ENCODE results near the gene EIF2B2. TPM values are rescaled to one million over a fixed set of nuclear protein-coding genes. Genes with fewer than 3 reads are reported as not detected.
A peak's percentile ranks its signal among the peaks of the same experiment; 100 is the strongest.

The EIF2B2 gene
- total RNA-seq, 2 donors from 2014 or later: 35.0 to 41.6 TPM

GRCh38 chr14:75011356-75011994 lies 8.8 kb downstream of the EIF2B2 start:
- Histone ChIP-seq H3K27ac (ENCODE audit: low read depth, low read length) (no peak overlapping the region), H3K4me1 (ENCODE audit: control insufficient read depth, insufficient read depth, low read length) (peaks cover 2% of the 10 kb centered on the region), H3K9me3 (ENCODE audit: control insufficient read depth, low read length) (no peaks in the 10 kb centered on the region), H3K9ac (ENCODE audit: extremely low read depth, low read length, poor library complexity, severe bottlenecking) (no peak overlapping the region), H3K4me3 (ENCODE audit: low read length) (no peak overlapping the region), H3K27me3 (ENCODE audit: control insufficient read depth, insufficient read depth, low read length, poor library complexity, severe bottlenecking) (no peaks in the 10 kb centered on the region), H3K36me3 (ENCODE audit: control insufficient read depth, insufficient read depth, low read length) (peaks cover 85% of the 10 kb centered on the region)
- no peak for TF ChIP-seq CTCF (conservative IDR thresholded peaks at IDR 0.05)
- H3K4me1 Mint-ChIP-seq: no peaks in the 10 kb centered on the region
- no peak for DNase-seq
- peak overlapping the region; percentile 13 for H3K27ac Mint-ChIP-seq
- H3K36me3 Mint-ChIP-seq (ENCODE audit: low read depth): peaks cover 36% of the 10 kb centered on the region
- H3K9me3 Mint-ChIP-seq: no peaks in the 10 kb centered on the region
- WGBS, 2 experiments (ENCODE audit: insufficient coverage in 1 of 2, insufficient read length in 1 of 2): 92% methylated on average over 4 of the region's 4 CpGs
- no peak overlapping the region for H3K4me3 Mint-ChIP-seq
- no peaks in the 10 kb centered on the region for H3K27me3 Mint-ChIP-seq (ENCODE audit: insufficient read depth)

GRCh38 chr14:75013290-75013689 lies 10.6 kb downstream of the EIF2B2 start:
- 93 to 98% methylated on average over 5 to 6 of the region's 6 CpGs for WGBS, 2 experiments (ENCODE audit: insufficient coverage in 1 of 2, insufficient read length in 1 of 2)
- H3K4me3 ChIP-seq (ENCODE audit: low read length): no peak overlapping the region
- no peak overlapping the region for H3K9ac ChIP-seq (ENCODE audit: extremely low read depth, low read length, poor library complexity, severe bottlenecking)

GRCh38 chr14:75015496-75015895 lies 12.8 kb downstream of the EIF2B2 start:
- H3K36me3 ChIP-seq (ENCODE audit: control insufficient read depth, insufficient read depth, low read length): peaks cover 73% of the 10 kb centered on the region
- no peak for TF ChIP-seq CTCF (conservative IDR thresholded peaks at IDR 0.05)
- no peak overlapping the region for H3K27ac ChIP-seq (ENCODE audit: low read depth, low read length)
- Mint-ChIP-seq H3K27me3 (ENCODE audit: insufficient read depth) (no peaks in the 10 kb centered on the region), H3K4me3 (no peak overlapping the region), H3K27ac (no peak overlapping the region), H3K36me3 (ENCODE audit: low read depth) (peaks cover 22% of the 10 kb centered on the region), H3K9me3 (no peaks in the 10 kb centered on the region), H3K4me1 (no peaks in the 10 kb centered on the region)
- DNase-seq: no peak
- H3K9ac ChIP-seq (ENCODE audit: extremely low read depth, low read length, poor library complexity, severe bottlenecking): no peak overlapping the region
- H3K4me3 ChIP-seq (ENCODE audit: low read length): no peak overlapping the region
- WGBS, 2 experiments (ENCODE audit: insufficient coverage in 1 of 2, insufficient read length in 1 of 2): 86 to 94% methylated on average over 4 to 5 of the region's 5 CpGs
- H3K27me3 ChIP-seq (ENCODE audit: control insufficient read depth, insufficient read depth, low read length, poor library complexity, severe bottlenecking): no peaks in the 10 kb centered on the region
- no peaks in the 10 kb centered on the region for H3K9me3 ChIP-seq (ENCODE audit: control insufficient read depth, low read length)
- no peaks in the 10 kb centered on the region for H3K4me1 ChIP-seq (ENCODE audit: control insufficient read depth, insufficient read depth, low read length)

More at GRCh38 chr14:75013290-75013689, 10.6 kb downstream of the EIF2B2 start:
- DNase-seq: no peak
- Histone ChIP-seq H3K36me3 (ENCODE audit: control insufficient read depth, insufficient read depth, low read length) (peaks cover 83% of the 10 kb centered on the region), H3K27ac (ENCODE audit: low read depth, low read length) (no peak overlapping the region), H3K4me1 (ENCODE audit: control insufficient read depth, insufficient read depth, low read length) (no peaks in the 10 kb centered on the region), H3K9me3 (ENCODE audit: control insufficient read depth, low read length) (no peaks in the 10 kb centered on the region), H3K27me3 (ENCODE audit: control insufficient read depth, insufficient read depth, low read length, poor library complexity, severe bottlenecking) (no peaks in the 10 kb centered on the region)
- peaks cover 28% of the 10 kb centered on the region for H3K36me3 Mint-ChIP-seq (ENCODE audit: low read depth)
- H3K9me3 Mint-ChIP-seq: no peaks in the 10 kb centered on the region
- H3K27ac Mint-ChIP-seq: peak overlapping the region; percentile 10
- H3K27me3 Mint-ChIP-seq (ENCODE audit: insufficient read depth): no peaks in the 10 kb centered on the region
- no peak for TF ChIP-seq CTCF (conservative IDR thresholded peaks at IDR 0.05)
- no peaks in the 10 kb centered on the region for H3K4me1 Mint-ChIP-seq
- H3K4me3 Mint-ChIP-seq: no peak overlapping the region
